Type B pancreatic cell (in vitro differentiated cells): ENCODE measurements around the gene BPIFA2. TPM values are rescaled to one million over a fixed set of nuclear protein-coding genes. Genes with fewer than 3 reads are reported as not detected.
"Not testable (repeated sequence)": the region's sequence is repeated elsewhere in the genome, so short reads cannot be mapped to it uniquely, and the experiment has no call there.

ENCODE experiments used
- DNase-seq: peaks from one replicate; pipeline ENCODE4 v3.0.0; 2021; ENCODE audit warnings: mixed read lengths; ENCODE audit not compliant: unreplicated experiment; ENCODE audit errors: extremely low spot score
- H3K27ac Mint-ChIP-seq: 2 replicates; pipeline ENCODE4 v1.8.0; 2021; ENCODE audit warnings: mild to moderate bottlenecking, mixed read lengths
- H3K27me3 Mint-ChIP-seq: 2 replicates; pipeline ENCODE4 v1.8.0; 2021; ENCODE audit warnings: mixed read lengths
- H3K36me3 Mint-ChIP-seq: 2 replicates; pipeline ENCODE4 v1.8.0; 2021; ENCODE audit warnings: mixed read lengths
- H3K4me1 Mint-ChIP-seq: one replicate; pipeline ENCODE4 v1.8.0; 2021; ENCODE audit warnings: mixed read lengths; ENCODE audit not compliant: unreplicated experiment
- H3K4me3 Mint-ChIP-seq: 2 replicates; pipeline ENCODE4 v1.8.0; 2021; ENCODE audit warnings: mild to moderate bottlenecking, mixed read lengths
- H3K9me3 Mint-ChIP-seq: 2 replicates; pipeline ENCODE4 v1.8.0; 2021; ENCODE audit warnings: mixed read lengths
- total RNA-seq: library from RNA; stranded (reverse); gene quantifications from 2 replicates; pipeline ENCODE4 v1.2.1, GENCODE V29; 2021; ENCODE audit warnings: low replicate concordance
- TF ChIP-seq, protein P1 (sequence below): fragments of 200-600 bp; sonication (generic); conservative IDR thresholded peaks from 2 replicates; pipeline ENCODE4 v1.5.0; 2021; ENCODE audit warnings: antibody characterized with exemption, mild to moderate bottlenecking

The BPIFA2 gene
- total RNA-seq, 1 donor from 2014 or later: not detected

DNA sequence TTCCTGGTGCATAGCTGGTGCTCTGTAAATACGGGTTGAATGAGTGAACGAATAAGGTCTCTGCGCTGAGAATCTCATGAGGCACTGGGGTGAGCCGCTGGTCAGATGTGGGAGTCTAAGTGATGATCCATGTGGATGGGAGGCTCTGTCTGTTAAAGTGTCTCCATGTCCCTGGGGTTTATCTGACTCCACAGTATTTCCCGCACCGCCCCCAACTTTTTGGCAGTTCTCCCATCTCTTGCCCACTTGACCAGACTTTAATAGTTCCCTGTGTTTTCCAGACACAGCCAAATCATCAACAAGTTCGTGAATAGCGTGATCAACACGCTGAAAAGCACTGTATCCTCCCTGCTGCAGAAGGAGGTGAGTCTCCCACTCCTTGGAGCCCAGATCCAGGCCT, 9.9 kb downstream of the BPIFA2 start:
- DNase-seq: no peak
- H3K4me3 Mint-ChIP-seq: no peak overlapping the region
- no peaks in the 10 kb centered on the region for H3K36me3 Mint-ChIP-seq
- peaks cover 4% of the 10 kb centered on the region for H3K27me3 Mint-ChIP-seq
- peaks cover 5% of the 10 kb centered on the region for H3K4me1 Mint-ChIP-seq
- no peak overlapping the region for H3K27ac Mint-ChIP-seq
- no peaks in the 10 kb centered on the region for H3K9me3 Mint-ChIP-seq
- TF ChIP-seq, protein P1, sequence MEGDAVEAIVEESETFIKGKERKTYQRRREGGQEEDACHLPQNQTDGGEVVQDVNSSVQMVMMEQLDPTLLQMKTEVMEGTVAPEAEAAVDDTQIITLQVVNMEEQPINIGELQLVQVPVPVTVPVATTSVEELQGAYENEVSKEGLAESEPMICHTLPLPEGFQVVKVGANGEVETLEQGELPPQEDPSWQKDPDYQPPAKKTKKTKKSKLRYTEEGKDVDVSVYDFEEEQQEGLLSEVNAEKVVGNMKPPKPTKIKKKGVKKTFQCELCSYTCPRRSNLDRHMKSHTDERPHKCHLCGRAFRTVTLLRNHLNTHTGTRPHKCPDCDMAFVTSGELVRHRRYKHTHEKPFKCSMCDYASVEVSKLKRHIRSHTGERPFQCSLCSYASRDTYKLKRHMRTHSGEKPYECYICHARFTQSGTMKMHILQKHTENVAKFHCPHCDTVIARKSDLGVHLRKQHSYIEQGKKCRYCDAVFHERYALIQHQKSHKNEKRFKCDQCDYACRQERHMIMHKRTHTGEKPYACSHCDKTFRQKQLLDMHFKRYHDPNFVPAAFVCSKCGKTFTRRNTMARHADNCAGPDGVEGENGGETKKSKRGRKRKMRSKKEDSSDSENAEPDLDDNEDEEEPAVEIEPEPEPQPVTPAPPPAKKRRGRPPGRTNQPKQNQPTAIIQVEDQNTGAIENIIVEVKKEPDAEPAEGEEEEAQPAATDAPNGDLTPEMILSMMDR: no peak

DNA sequence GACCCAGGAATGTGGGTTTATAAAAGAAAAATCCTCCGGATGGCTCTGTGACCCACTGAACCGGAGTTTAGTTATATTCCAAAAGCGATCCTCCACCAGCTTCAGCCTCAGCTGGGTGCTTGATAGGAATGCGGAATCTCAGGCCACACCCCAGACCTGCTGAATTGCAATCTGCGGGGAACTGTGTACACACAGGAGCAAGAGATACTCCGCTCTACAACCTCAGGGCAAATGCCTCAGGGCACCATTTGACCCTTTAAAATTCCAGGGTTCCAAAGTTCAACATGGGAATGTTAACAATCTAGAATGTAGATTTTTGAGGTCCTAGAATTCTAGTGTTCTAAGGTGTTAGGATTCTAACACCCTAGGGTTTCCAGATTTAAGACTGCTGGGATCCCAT, 10.8 kb downstream of the BPIFA2 start:
- TF ChIP-seq, protein P1: no peak
- H3K27me3 Mint-ChIP-seq: peaks cover 4% of the 10 kb centered on the region
- DNase-seq: no peak
- H3K4me3 Mint-ChIP-seq: no peak overlapping the region
- H3K27ac Mint-ChIP-seq: peak overlapping the region; percentile 62
- peaks cover 5% of the 10 kb centered on the region for H3K4me1 Mint-ChIP-seq
- peaks cover 7% of the 10 kb centered on the region for H3K9me3 Mint-ChIP-seq
- no peaks in the 10 kb centered on the region for H3K36me3 Mint-ChIP-seq

DNA sequence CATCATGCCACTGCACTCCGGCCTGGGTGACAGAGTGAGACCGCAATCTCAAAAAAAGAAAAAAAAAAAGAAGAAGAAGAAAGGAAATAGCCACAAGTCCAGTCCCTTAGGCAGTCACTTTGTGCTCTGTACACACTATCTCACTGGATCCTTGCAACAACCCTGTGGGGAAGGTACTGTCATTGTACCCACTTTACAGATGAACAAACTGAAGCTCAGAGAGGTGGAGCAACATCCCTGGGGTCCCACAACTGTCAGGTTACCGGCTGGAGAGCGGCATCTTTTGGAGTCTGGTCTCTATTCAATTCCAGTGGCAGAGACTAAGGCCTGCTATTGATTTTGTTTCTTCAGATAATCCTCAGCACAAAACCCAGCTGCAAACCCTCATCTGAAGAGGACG, 12.2 kb downstream of the BPIFA2 start:
- no peak overlapping the region for H3K27ac Mint-ChIP-seq
- TF ChIP-seq, protein P1: no peak
- H3K27me3 Mint-ChIP-seq: peaks cover 4% of the 10 kb centered on the region
- no peak for DNase-seq
- H3K9me3 Mint-ChIP-seq: peaks cover 7% of the 10 kb centered on the region
- H3K4me1 Mint-ChIP-seq: peaks cover 5% of the 10 kb centered on the region
- H3K36me3 Mint-ChIP-seq: no peaks in the 10 kb centered on the region
- H3K4me3 Mint-ChIP-seq: no peak overlapping the region

DNA sequence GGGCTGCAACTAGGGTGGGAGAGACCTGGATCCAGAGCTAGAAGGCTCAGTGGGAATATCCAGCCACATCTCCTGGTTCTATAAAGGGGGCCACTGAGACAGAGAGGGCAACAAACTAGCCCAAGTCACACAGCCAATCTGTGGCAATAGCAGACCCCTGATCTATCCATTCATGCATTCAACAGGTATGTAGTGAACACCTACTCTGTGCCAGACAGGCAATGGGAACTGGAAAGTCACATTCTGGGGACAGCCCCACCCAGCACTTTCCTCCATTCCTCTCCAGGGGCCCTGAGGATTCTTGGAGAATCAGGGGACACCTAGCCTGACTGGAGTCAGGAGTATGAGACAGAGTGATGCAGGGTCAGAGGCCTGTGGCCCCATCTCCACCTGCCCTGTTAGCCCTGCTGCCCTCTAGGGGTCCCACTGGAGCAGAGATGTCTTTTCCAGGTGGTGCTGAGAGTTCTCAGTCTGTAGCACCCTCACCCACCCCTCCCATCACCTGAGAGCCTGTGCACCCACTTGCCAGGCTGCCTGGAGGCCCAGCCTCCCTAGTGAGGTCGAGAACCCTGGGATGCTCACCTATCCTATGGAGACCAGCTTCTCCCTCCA, 13.6 kb downstream of the BPIFA2 start:
- Mint-ChIP-seq H3K4me3 (no peak overlapping the region), H3K4me1 (peaks cover 5% of the 10 kb centered on the region), H3K27ac (no peak overlapping the region), H3K36me3 (no peaks in the 10 kb centered on the region), H3K9me3 (peaks cover 7% of the 10 kb centered on the region), H3K27me3 (peaks cover 4% of the 10 kb centered on the region)
- TF ChIP-seq, protein P1: no peak
- DNase-seq: no peak

DNA sequence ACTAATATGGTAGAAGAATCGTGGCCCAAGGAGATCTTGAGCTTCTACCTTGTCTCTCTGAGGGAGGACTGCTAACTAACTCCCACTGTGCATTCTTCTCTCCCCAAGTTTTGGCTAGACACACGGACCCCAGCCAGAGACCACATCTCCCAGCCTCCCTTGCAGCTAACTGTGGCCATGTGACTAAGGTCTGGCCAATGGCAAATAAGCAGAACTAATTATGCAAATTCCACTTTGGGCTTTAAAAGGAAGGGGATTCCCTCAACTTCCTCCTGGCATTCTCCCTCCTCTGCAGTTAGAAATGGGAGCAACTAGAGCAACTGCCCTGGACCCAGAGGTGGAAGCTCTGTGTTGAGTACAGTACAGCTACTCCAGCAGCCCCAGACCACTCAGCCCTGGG, 15.4 kb downstream of the BPIFA2 start:
- H3K4me3 Mint-ChIP-seq: no peak overlapping the region
- no peak for DNase-seq
- no peaks in the 10 kb centered on the region for H3K36me3 Mint-ChIP-seq
- no peaks in the 10 kb centered on the region for H3K27me3 Mint-ChIP-seq
- H3K27ac Mint-ChIP-seq: no peak overlapping the region
- peaks cover 7% of the 10 kb centered on the region for H3K9me3 Mint-ChIP-seq
- TF ChIP-seq, protein P1: no peak
- H3K4me1 Mint-ChIP-seq: peaks cover 5% of the 10 kb centered on the region

DNA sequence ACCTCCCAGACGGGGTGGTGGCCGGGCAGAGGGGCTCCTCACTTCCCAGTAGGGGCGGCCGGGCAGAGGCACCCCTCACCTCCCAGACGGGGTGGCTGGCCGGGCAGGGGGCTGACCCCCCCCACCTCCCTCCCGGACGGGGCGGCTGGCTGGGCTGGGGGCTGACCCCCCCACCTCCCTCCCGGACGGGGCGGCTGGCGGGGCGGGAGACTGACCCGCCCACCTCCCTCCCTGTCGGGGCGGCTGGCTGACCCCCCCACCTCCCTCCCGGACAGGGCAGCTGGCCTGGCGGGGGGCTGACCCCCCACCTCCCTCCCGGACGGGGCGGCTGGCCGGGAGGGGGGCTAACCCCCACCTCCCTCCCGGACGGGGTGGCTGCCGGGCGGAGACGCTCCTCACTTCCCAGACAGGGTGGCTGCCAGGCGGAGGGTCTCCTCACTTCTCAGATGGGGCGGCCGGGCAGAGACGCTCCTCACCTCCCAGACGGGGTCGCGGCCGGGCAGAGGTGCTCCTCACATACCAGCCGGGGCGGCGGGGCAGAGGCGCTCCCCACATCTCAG, 17.2 kb downstream of the BPIFA2 start:
- not testable (repeated sequence) for DNase-seq, H3K27me3 Mint-ChIP-seq, H3K4me3 Mint-ChIP-seq, H3K4me1 Mint-ChIP-seq, H3K36me3 Mint-ChIP-seq, H3K9me3 Mint-ChIP-seq, H3K27ac Mint-ChIP-seq
